ENCODE data around the gene ALG14. TPM values are rescaled to one million over a fixed set of nuclear protein-coding genes. Genes with fewer than 3 reads are reported as not detected.

Gene ALG14
- total RNA-seq, 6 donors from 2014 or later: 0.55 to 6.2 (median 0.98) TPM

GRCh38 chr1:95035536-95035935 is 37.2 kb downstream of the ALG14 start:
- Histone ChIP-seq H3K27ac (no peak overlapping the region), H3K36me3 (no peaks in the 10 kb centered on the region), H3K4me1 (no peaks in the 10 kb centered on the region), H3K27me3 (no peaks in the 10 kb centered on the region), H3K4me3 (no peak overlapping the region), H3K9me3 (no peaks in the 10 kb centered on the region)
- ATAC-seq (ENCODE audit: low FRiP score in 2 of 2): no peak
- no peak for DNase-seq
- no peak for TF ChIP-seq POLR2AphosphoS5 (IDR thresholded peaks at IDR 0.05)
- TF ChIP-seq EP300 (IDR thresholded peaks at IDR 0.05): no peak
- no peak for TF ChIP-seq POLR2A (IDR thresholded peaks at IDR 0.05)
- TF ChIP-seq CTCF (IDR thresholded peaks at IDR 0.05): no peak
- WGBS, 2 donors: 80 to 89% methylated on average over 1 of the region's 1 CpG

DNA sequence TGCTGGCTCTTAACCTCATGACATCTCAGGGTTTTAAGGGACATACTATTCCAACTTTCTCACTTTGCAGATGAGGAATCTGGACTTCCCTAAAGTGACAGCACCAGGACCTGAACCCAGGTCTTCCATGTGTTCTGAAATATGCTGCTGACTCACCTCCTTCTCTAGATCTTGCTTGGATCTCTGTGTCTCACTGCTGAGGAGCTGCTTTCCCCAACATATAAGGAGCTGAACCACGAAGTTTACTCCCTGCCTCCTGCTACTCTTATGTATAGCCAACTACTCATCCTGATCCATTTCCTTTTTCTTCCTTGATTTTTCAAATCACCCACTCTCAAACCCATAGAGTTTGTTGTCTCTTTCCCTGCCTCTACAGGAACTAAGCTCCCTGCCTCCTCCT is 38.2 kb downstream of the ALG14 start:
- Histone ChIP-seq H3K27ac (no peak overlapping the region), H3K4me1 (no peaks in the 10 kb centered on the region), H3K27me3 (no peaks in the 10 kb centered on the region), H3K36me3 (no peaks in the 10 kb centered on the region), H3K4me3 (no peak overlapping the region), H3K9me3 (no peaks in the 10 kb centered on the region)
- no peak for TF ChIP-seq POLR2A (IDR thresholded peaks at IDR 0.05)
- no peak for TF ChIP-seq CTCF (IDR thresholded peaks at IDR 0.05)
- TF ChIP-seq POLR2AphosphoS5 (IDR thresholded peaks at IDR 0.05): no peak
- no peak for TF ChIP-seq EP300 (IDR thresholded peaks at IDR 0.05)
- no peak for DNase-seq
- ATAC-seq (ENCODE audit: low FRiP score in 2 of 2): no peak
- WGBS, 2 donors: 96% methylated on average over 1 of the region's 1 CpG

GRCh38 chr1:95033843-95034242 is 38.9 kb downstream of the ALG14 start:
- no peak for TF ChIP-seq POLR2AphosphoS5 (IDR thresholded peaks at IDR 0.05)
- TF ChIP-seq CTCF (IDR thresholded peaks at IDR 0.05): no peak
- DNase-seq (no peak), ATAC-seq (ENCODE audit: low FRiP score in 2 of 2) (no peak)
- H3K4me1 ChIP-seq: no peaks in the 10 kb centered on the region
- peaks cover 0 to 3% (median 0%) of the 10 kb centered on the region in 4 donors for H3K9me3 ChIP-seq
- H3K4me3 ChIP-seq: no peak overlapping the region
- no peaks in the 10 kb centered on the region for H3K27me3 ChIP-seq
- H3K36me3 ChIP-seq: no peaks in the 10 kb centered on the region
- H3K27ac ChIP-seq: no peak overlapping the region

DNA sequence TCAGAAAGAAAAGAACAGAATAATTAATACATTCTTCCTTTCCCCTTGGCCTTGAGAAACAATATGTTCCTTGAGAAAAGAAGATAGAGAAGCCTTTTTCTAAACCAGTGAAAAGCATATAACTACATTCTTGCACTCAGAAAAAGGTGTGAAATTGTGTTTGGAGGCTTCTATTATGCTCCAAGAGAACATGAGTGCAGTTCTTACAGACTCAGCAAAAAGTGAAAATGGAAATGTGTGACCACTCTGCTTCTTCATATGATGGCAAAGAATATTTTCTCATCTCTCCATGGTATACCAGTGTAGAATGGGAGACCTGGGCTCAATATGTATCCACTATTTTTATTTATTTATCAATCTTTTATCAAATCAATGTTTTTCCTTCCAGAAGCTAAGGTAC is 43.2 kb downstream of the ALG14 start:
- Histone ChIP-seq H3K4me1 (no peaks in the 10 kb centered on the region), H3K9me3 (peaks cover 0 to 6% (median 0%) of the 10 kb centered on the region in 4 donors), H3K27me3 (no peaks in the 10 kb centered on the region), H3K27ac (no peak overlapping the region), H3K4me3 (no peak overlapping the region), H3K36me3 (no peaks in the 10 kb centered on the region)
- TF ChIP-seq POLR2AphosphoS5 (IDR thresholded peaks at IDR 0.05): no peak
- TF ChIP-seq EP300 (IDR thresholded peaks at IDR 0.05): no peak
- TF ChIP-seq POLR2A (IDR thresholded peaks at IDR 0.05): no peak
- no peak for TF ChIP-seq CTCF (IDR thresholded peaks at IDR 0.05)
- ATAC-seq (ENCODE audit: low FRiP score in 2 of 2) (no peak), DNase-seq (no peak)

DNA sequence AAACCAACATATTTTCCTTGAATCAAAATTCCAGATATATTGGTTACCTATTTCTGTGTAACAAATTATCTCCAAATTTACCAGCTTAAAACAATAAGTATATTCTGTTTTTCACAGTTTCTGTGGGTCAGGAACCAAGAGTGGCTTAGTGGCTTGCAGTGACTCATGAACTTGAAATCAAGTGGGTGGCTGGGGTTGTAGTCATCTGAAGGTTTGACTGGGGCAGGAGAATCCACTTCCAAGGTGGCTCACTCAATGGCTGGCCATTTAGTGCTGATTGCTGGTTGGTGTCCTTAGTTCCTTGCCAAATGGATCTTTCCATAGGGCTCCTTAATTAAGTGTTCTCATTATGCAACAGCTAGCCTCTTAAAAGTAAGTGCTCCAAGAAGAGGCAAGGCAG is 43.8 kb downstream of the ALG14 start:
- ATAC-seq (ENCODE audit: low FRiP score in 2 of 2) (no peak), DNase-seq (no peak)
- Histone ChIP-seq H3K9me3 (peaks cover 0 to 6% (median 0%) of the 10 kb centered on the region in 4 donors), H3K27ac (no peak overlapping the region), H3K27me3 (no peaks in the 10 kb centered on the region), H3K4me3 (no peak overlapping the region), H3K36me3 (no peaks in the 10 kb centered on the region), H3K4me1 (peaks cover 0 to 4% (median 0%) of the 10 kb centered on the region in 4 donors)
- TF ChIP-seq EP300 (IDR thresholded peaks at IDR 0.05) (no peak), POLR2A (IDR thresholded peaks at IDR 0.05) (no peak), CTCF (IDR thresholded peaks at IDR 0.05) (no peak), POLR2AphosphoS5 (IDR thresholded peaks at IDR 0.05) (no peak)

Data from upper lobe of left lung (tissue), 6 donors.